ENCODE results near the gene GRB2. TPM values are rescaled to one million over a fixed set of nuclear protein-coding genes. Genes with fewer than 3 reads are reported as not detected.
"Not testable (repeated sequence)": the region's sequence is repeated elsewhere in the genome, so short reads cannot be mapped to it uniquely, and the experiment has no call there.

Gene GRB2
- total RNA-seq, 1 donor from 2014 or later: 65.7 TPM

- TF ChIP-seq CTCF (IDR thresholded peaks at IDR 0.05): no peak
- intact Hi-C loops (cut with DNase I): no loop called here
- H3K4me1 ChIP-seq: no peaks in the 10 kb centered on the region
- no peak overlapping the region for H3K4me3 ChIP-seq
- H3K27me3 ChIP-seq: no peaks in the 10 kb centered on the region
- H3K36me3 ChIP-seq: peaks cover 10 to 22% of the 10 kb centered on the region in 2 donors
- no peaks in the 10 kb centered on the region for H3K9me3 ChIP-seq
- DNase-seq (ENCODE audit: low spot score in 2 of 2): no peak
- no peak overlapping the region for H3K27ac ChIP-seq
These were observed 120.4 kb downstream of the GRB2 start for GRCh38 chr17:75285123-75285522.

- H3K27ac ChIP-seq; H3K9me3 ChIP-seq; H3K27me3 ChIP-seq; intact Hi-C loops (cut with DNase I); DNase-seq (ENCODE audit: low spot score in 2 of 2); H3K4me1 ChIP-seq; H3K4me3 ChIP-seq: not testable (repeated sequence)
- H3K36me3 ChIP-seq: peaks cover 10 to 15% of the 10 kb centered on the region in 2 donors
These were observed 125.3 kb downstream of the GRB2 start for GRCh38 chr17:75280189-75280588.

GRCh38 chr17:75277664-75278071 is 127.8 kb downstream of the GRB2 start:
- Histone ChIP-seq H3K9me3 (no peaks in the 10 kb centered on the region), H3K27me3 (no peaks in the 10 kb centered on the region), H3K4me1 (peaks cover 0 to 3% of the 10 kb centered on the region in 2 donors), H3K36me3 (peaks cover 10 to 15% of the 10 kb centered on the region in 2 donors), H3K27ac (no peak overlapping the region), H3K4me3 (no peak overlapping the region)
- intact Hi-C loops (cut with DNase I): no loop called here
- no peak for TF ChIP-seq CTCF (IDR thresholded peaks at IDR 0.05)
- DNase-seq (ENCODE audit: low spot score in 2 of 2): no peak

GRCh38 chr17:75273977-75274708 is 131.3 kb downstream of the GRB2 start:
- Histone ChIP-seq H3K9me3 (no peaks in the 10 kb centered on the region), H3K4me1 (peaks cover 15 to 22% of the 10 kb centered on the region in 2 donors), H3K4me3 (no peak overlapping the region), H3K36me3 (no peaks in the 10 kb centered on the region), H3K27ac (no peak overlapping the region), H3K27me3 (no peaks in the 10 kb centered on the region)
- TF ChIP-seq CTCF (IDR thresholded peaks at IDR 0.05): no peak
- DNase-seq (ENCODE audit: low spot score in 2 of 2): no peak
- intact Hi-C loops (cut with DNase I): loop anchor here (5.0 kb wide), 2 partner anchors 133 to 162 kb away; partner anchors contain the start of gene GRB2

- no peaks in the 10 kb centered on the region for H3K27me3 ChIP-seq
- peak overlapping the region in 1 of 2 donors; percentile 95 for H3K4me3 ChIP-seq
- no peak for TF ChIP-seq CTCF (IDR thresholded peaks at IDR 0.05)
- H3K4me1 ChIP-seq: peaks cover 15 to 22% of the 10 kb centered on the region in 2 donors
- no peak for DNase-seq (ENCODE audit: low spot score in 2 of 2)
- no peaks in the 10 kb centered on the region for H3K36me3 ChIP-seq
- H3K9me3 ChIP-seq: no peaks in the 10 kb centered on the region
- intact Hi-C loops (cut with DNase I): loop anchor here (5.0 kb wide), 2 partner anchors 134 to 161 kb away; partner anchors contain the start of gene GRB2
- peak overlapping the region in 1 of 2 donors; percentile 1 for H3K27ac ChIP-seq
These were observed 132.7 kb downstream of the GRB2 start for GRCh38 chr17:75272848-75273184.

GRCh38 chr17:75271955-75272847 is 133.3 kb downstream of the GRB2 start:
- Histone ChIP-seq H3K36me3 (no peaks in the 10 kb centered on the region), H3K4me3 (peak overlapping the region; percentile 75 to 95), H3K27ac (peak overlapping the region; percentile 89 to 99), H3K9me3 (no peaks in the 10 kb centered on the region), H3K4me1 (peaks cover 15 to 22% of the 10 kb centered on the region in 2 donors), H3K27me3 (no peaks in the 10 kb centered on the region)
- DNase-seq (ENCODE audit: low spot score in 2 of 2): no peak
- intact Hi-C loops (cut with DNase I): loop anchor here (1.0 to 5.0 kb wide), 3 partner anchors 17 to 160 kb away; partner anchors contain the start of genes GRB2 and SLC25A19
- no peak for TF ChIP-seq CTCF (IDR thresholded peaks at IDR 0.05)

Measured in ascending aorta (tissue), 2 donors.